GM12878 (cell line): ENCODE data around the gene DPYSL3. TPM values are rescaled to one million over a fixed set of nuclear protein-coding genes. Genes with fewer than 3 reads are reported as not detected.

ENCODE experiments used
- ASH2L ChIP-seq: fragments of 300-600, 200-600 bp; sonication (generic); IDR thresholded peaks from 2 replicates; pipeline ENCODE4 v1.6.1; 2017; ENCODE audit warnings: low read depth, mild to moderate bottlenecking, borderline replicate concordance
- CHD2 ChIP-seq: IDR thresholded peaks from 2 replicates; pipeline ENCODE4 v1.6.1; 2011; ENCODE audit warnings: low read depth, low read length, improper control_type of control experiment, borderline replicate concordance
- CHD4 ChIP-seq: fragments of 200-600 bp; sonication (generic); IDR thresholded peaks from 2 replicates; pipeline ENCODE4 v1.6.1; 2016; ENCODE audit warnings: mild to moderate bottlenecking
- CREB1 ChIP-seq: IDR thresholded peaks from 2 replicates; pipeline ENCODE4 v1.6.1; 2012; ENCODE audit warnings: low read depth, mild to moderate bottlenecking, inconsistent platforms
- IKZF2 ChIP-seq, 2 experiments: fragments of 450-650 bp; IDR thresholded peaks; 2 replicates each; pipeline ENCODE4 v1.6.1; 2017; ENCODE audit warnings: mild to moderate bottlenecking in 2 of 2, moderate library complexity in 2 of 2
- JUNB ChIP-seq: IDR thresholded peaks from 2 replicates; pipeline ENCODE4 v1.6.1; 2016; ENCODE audit warnings: antibody characterized with exemption, mild to moderate bottlenecking
- JUND ChIP-seq: IDR thresholded peaks from 2 replicates; pipeline ENCODE4 v1.6.1; 2012; ENCODE audit warnings: low read depth, mild to moderate bottlenecking, low read length, improper control_type of control experiment, moderate library complexity
- NBN ChIP-seq: fragments of 450-650 bp; IDR thresholded peaks from 2 replicates; pipeline ENCODE4 v1.6.1; 2016
- NFYB ChIP-seq: IDR thresholded peaks from 2 replicates; pipeline ENCODE4 v1.6.1; 2011; ENCODE audit warnings: low read depth, mild to moderate bottlenecking, low read length, improper control_type of control experiment, moderate library complexity; ENCODE audit not compliant: insufficient read depth
- NR2F1 ChIP-seq: fragments of 450-650 bp; conservative IDR thresholded peaks from 2 replicates; pipeline ENCODE4 v1.6.1; 2017; ENCODE audit warnings: mild to moderate bottlenecking
- polyA plus RNA-seq, 11 experiments: library from polyadenylated mRNA; depleted of rRNA in 4 of 11; unstranded in 6 of 11; stranded (reverse) in 5 of 11; fragments of >200 nt; fragmentation: Nextera tagmentation in 4 of 11; fragmentation: Illumina TruSeq in 1 of 11; extraction: Ambion mirVana in 4 of 11; extraction: Trizol in 1 of 11; gene quantifications; 1 replicate in 1 of 11; 2 replicates in 10 of 11; pipeline versions ENCODE4 v1.2.1 to v1.2.3, GENCODE V29; 2011 to 2016; ENCODE audit warnings: inconsistent platforms in 2 of 11, missing spikeins in 2 of 11, low read depth in 1 of 11
- total RNA-seq, 4 experiments: library from RNA; depleted of rRNA in 3 of 4; stranded (reverse); fragments of >200 nt in 3 of 4; fragmentation: Illumina TruSeq in 1 of 4; extraction: Trizol in 1 of 4; gene quantifications; 2 replicates each; pipeline versions ENCODE4 v1.2.1 to v1.2.3, GENCODE V29; 2013 to 2021
- TF ChIP-seq, protein P1 (sequence below): IDR thresholded peaks from 2 replicates; pipeline ENCODE4 v1.6.1; 2012; ENCODE audit warnings: low read depth, low read length, improper control_type of control experiment
- TF ChIP-seq, protein P2 (sequence below): IDR thresholded peaks from 2 replicates; pipeline ENCODE4 v1.6.1; 2012; ENCODE audit warnings: improper control_type of control experiment, low read depth, low read length; ENCODE audit not compliant: insufficient replicate concordance
- TF ChIP-seq, protein P3 (sequence below): fragments of 450-650 bp; IDR thresholded peaks from 2 replicates; pipeline ENCODE4 v1.6.1; 2017; ENCODE audit warnings: mild to moderate bottlenecking, moderate library complexity
- TF ChIP-seq, protein P4 (sequence below): IDR thresholded peaks from 2 replicates; pipeline ENCODE4 v1.6.1; 2012; ENCODE audit warnings: mild to moderate bottlenecking, low read depth, low read length
- TF ChIP-seq, protein P5 (sequence below): IDR thresholded peaks from 2 replicates; pipeline ENCODE4 v1.6.1; 2012; ENCODE audit warnings: low read length, inconsistent platforms

Gene DPYSL3
- total and polyA plus RNA-seq, 10 of the 15 experiments (the other 5 are each of a cell fraction or from before 2014, with no cell fraction given) = 0.08 to 1.5 (median 0.45) TPM; not detected in 1

DNA sequence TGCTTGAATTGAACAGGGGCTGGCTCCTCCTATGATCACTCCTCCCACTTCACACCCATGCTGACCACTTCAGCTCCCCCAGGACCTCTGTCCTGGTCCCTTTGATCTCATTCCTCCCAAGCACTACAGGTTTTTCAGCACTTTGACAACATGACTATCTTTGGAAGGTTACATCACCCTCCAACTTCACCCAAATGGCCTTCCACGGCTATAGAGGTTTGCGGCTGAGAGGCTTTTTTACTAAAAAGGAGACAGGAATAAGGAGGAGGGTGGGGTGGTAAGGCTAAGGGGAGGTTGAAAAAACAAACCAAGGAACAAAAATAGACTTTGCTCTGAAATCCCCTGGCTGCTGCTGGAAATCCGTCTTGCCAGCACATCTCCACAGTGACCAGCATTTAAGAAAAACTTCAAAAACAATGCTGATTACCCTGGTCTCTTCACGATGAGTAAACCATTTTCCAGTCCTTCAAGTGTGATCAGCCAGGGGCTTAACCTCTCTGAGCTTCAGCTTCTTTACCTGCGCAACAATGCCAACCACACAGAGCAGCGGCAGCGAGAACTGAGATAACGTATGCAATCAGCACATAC, 102.7 kb downstream of the DPYSL3 start (continued):
- TF ChIP-seq NFYB (no peak), JUND (no peak), NR2F1 (peak; percentile 63), JUNB (no peak), CREB1 (no peak), CHD4 (no peak), CHD2 (no peak), IKZF2 (IDR thresholded peaks at IDR 0.05) (peak; percentile 37 to 66; a peak in 3 of 4 replicates), ASH2L (no peak), NBN (no peak)
- TF ChIP-seq, protein P1, sequence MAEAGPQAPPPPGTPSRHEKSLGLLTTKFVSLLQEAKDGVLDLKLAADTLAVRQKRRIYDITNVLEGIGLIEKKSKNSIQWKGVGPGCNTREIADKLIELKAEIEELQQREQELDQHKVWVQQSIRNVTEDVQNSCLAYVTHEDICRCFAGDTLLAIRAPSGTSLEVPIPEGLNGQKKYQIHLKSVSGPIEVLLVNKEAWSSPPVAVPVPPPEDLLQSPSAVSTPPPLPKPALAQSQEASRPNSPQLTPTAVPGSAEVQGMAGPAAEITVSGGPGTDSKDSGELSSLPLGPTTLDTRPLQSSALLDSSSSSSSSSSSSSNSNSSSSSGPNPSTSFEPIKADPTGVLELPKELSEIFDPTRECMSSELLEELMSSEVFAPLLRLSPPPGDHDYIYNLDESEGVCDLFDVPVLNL = no peak
- TF ChIP-seq, protein P2, sequence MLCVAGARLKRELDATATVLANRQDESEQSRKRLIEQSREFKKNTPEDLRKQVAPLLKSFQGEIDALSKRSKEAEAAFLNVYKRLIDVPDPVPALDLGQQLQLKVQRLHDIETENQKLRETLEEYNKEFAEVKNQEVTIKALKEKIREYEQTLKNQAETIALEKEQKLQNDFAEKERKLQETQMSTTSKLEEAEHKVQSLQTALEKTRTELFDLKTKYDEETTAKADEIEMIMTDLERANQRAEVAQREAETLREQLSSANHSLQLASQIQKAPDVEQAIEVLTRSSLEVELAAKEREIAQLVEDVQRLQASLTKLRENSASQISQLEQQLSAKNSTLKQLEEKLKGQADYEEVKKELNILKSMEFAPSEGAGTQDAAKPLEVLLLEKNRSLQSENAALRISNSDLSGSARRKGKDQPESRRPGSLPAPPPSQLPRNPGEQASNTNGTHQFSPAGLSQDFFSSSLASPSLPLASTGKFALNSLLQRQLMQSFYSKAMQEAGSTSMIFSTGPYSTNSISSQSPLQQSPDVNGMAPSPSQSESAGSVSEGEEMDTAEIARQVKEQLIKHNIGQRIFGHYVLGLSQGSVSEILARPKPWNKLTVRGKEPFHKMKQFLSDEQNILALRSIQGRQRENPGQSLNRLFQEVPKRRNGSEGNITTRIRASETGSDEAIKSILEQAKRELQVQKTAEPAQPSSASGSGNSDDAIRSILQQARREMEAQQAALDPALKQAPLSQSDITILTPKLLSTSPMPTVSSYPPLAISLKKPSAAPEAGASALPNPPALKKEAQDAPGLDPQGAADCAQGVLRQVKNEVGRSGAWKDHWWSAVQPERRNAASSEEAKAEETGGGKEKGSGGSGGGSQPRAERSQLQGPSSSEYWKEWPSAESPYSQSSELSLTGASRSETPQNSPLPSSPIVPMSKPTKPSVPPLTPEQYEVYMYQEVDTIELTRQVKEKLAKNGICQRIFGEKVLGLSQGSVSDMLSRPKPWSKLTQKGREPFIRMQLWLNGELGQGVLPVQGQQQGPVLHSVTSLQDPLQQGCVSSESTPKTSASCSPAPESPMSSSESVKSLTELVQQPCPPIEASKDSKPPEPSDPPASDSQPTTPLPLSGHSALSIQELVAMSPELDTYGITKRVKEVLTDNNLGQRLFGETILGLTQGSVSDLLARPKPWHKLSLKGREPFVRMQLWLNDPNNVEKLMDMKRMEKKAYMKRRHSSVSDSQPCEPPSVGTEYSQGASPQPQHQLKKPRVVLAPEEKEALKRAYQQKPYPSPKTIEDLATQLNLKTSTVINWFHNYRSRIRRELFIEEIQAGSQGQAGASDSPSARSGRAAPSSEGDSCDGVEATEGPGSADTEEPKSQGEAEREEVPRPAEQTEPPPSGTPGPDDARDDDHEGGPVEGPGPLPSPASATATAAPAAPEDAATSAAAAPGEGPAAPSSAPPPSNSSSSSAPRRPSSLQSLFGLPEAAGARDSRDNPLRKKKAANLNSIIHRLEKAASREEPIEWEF = no peak
- TF ChIP-seq, protein P3, sequence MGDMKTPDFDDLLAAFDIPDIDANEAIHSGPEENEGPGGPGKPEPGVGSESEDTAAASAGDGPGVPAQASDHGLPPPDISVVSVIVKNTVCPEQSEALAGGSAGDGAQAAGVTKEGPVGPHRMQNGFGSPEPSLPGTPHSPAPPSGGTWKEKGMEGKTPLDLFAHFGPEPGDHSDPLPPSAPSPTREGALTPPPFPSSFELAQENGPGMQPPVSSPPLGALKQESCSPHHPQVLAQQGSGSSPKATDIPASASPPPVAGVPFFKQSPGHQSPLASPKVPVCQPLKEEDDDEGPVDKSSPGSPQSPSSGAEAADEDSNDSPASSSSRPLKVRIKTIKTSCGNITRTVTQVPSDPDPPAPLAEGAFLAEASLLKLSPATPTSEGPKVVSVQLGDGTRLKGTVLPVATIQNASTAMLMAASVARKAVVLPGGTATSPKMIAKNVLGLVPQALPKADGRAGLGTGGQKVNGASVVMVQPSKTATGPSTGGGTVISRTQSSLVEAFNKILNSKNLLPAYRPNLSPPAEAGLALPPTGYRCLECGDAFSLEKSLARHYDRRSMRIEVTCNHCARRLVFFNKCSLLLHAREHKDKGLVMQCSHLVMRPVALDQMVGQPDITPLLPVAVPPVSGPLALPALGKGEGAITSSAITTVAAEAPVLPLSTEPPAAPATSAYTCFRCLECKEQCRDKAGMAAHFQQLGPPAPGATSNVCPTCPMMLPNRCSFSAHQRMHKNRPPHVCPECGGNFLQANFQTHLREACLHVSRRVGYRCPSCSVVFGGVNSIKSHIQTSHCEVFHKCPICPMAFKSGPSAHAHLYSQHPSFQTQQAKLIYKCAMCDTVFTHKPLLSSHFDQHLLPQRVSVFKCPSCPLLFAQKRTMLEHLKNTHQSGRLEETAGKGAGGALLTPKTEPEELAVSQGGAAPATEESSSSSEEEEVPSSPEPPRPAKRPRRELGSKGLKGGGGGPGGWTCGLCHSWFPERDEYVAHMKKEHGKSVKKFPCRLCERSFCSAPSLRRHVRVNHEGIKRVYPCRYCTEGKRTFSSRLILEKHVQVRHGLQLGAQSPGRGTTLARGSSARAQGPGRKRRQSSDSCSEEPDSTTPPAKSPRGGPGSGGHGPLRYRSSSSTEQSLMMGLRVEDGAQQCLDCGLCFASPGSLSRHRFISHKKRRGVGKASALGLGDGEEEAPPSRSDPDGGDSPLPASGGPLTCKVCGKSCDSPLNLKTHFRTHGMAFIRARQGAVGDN = no peak
- TF ChIP-seq, protein P4, sequence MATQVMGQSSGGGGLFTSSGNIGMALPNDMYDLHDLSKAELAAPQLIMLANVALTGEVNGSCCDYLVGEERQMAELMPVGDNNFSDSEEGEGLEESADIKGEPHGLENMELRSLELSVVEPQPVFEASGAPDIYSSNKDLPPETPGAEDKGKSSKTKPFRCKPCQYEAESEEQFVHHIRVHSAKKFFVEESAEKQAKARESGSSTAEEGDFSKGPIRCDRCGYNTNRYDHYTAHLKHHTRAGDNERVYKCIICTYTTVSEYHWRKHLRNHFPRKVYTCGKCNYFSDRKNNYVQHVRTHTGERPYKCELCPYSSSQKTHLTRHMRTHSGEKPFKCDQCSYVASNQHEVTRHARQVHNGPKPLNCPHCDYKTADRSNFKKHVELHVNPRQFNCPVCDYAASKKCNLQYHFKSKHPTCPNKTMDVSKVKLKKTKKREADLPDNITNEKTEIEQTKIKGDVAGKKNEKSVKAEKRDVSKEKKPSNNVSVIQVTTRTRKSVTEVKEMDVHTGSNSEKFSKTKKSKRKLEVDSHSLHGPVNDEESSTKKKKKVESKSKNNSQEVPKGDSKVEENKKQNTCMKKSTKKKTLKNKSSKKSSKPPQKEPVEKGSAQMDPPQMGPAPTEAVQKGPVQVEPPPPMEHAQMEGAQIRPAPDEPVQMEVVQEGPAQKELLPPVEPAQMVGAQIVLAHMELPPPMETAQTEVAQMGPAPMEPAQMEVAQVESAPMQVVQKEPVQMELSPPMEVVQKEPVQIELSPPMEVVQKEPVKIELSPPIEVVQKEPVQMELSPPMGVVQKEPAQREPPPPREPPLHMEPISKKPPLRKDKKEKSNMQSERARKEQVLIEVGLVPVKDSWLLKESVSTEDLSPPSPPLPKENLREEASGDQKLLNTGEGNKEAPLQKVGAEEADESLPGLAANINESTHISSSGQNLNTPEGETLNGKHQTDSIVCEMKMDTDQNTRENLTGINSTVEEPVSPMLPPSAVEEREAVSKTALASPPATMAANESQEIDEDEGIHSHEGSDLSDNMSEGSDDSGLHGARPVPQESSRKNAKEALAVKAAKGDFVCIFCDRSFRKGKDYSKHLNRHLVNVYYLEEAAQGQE = no peak
- TF ChIP-seq, protein P5, sequence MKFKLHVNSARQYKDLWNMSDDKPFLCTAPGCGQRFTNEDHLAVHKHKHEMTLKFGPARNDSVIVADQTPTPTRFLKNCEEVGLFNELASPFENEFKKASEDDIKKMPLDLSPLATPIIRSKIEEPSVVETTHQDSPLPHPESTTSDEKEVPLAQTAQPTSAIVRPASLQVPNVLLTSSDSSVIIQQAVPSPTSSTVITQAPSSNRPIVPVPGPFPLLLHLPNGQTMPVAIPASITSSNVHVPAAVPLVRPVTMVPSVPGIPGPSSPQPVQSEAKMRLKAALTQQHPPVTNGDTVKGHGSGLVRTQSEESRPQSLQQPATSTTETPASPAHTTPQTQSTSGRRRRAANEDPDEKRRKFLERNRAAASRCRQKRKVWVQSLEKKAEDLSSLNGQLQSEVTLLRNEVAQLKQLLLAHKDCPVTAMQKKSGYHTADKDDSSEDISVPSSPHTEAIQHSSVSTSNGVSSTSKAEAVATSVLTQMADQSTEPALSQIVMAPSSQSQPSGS = peak; percentile 48; the same call in 1 of the 2 replicates
